HCT116 (cell line): ENCODE measurements around the gene SLC1A4. TPM values are rescaled to one million over a fixed set of nuclear protein-coding genes. Genes with fewer than 3 reads are reported as not detected.

Experiments used
- ATAC-seq: fragments of 200-7000 bp; cut with Tn5 transposase; 2 replicates; pipeline ENCODE4 v1.9.1; 2020; ENCODE audit warnings: mild to moderate bottlenecking, moderate library complexity
- BruUV-seq: library from RNA; stranded (reverse); fragments of 400-500 nt; replicated peaks from 2 replicates; lab custom pipeline; 2021; lab: Mats Ljungman, UMichigan
- CTCF ChIA-PET: fragments of 300-600 bp; sonication (Branson Sonifier 250); formaldehyde crosslinking; loops from one replicate; lab custom pipeline; 2021; ENCODE audit warnings: antibody characterized with exemption; lab: Charles Lee
- POLR2A ChIA-PET: fragments of 300-600, 350-600 bp; sonication (Branson Sonifier 250); formaldehyde crosslinking; loops from one replicate; lab custom pipeline; 2021; ENCODE audit warnings: antibody characterized with exemption; lab: Charles Lee
- RAD21 ChIA-PET, 2 experiments: fragments of 300-600 bp; sonication (Branson Sonifier 250); formaldehyde crosslinking; loops; one replicate each; lab custom pipeline; 2023; ENCODE audit warnings: low total read pairs in 2 of 2; ENCODE audit not compliant: uncharacterized antibody in 2 of 2, unreplicated experiment in 2 of 2, low non-redundant PET in 1 of 2; lab: Charles Lee
- DNase-seq: peaks from one replicate; pipeline ENCODE4 v3.0.0-alpha.2; 2010; ENCODE audit warnings: low read depth, low spot score
- H2AFZ ChIP-seq: fragments of 200-600 bp; shearing (Covaris generic), sonication (generic); 2 replicates; pipeline ENCODE4 v1.6.1; 2017; ENCODE audit warnings: low read depth, mixed run types, mixed read lengths, antibody characterized with exemption, low read length; ENCODE audit not compliant: poor library complexity, severe bottlenecking
- H3K27ac ChIP-seq: 2 replicates; pipeline ENCODE4 v1.5.1; 2012; ENCODE audit warnings: low read depth, low read length
- H3K27me3 ChIP-seq: fragments of 200-600 bp; sonication (generic); 2 replicates; pipeline ENCODE4 v1.6.1; 2016; ENCODE audit warnings: mixed run types, low read length, mixed read lengths; ENCODE audit not compliant: insufficient read depth
- H3K36me3 ChIP-seq, 2 experiments: fragments of 200-500 bp in 1 of 2; fragments of 200-600 bp in 1 of 2; sonication (Bioruptor generic) in 1 of 2; sonication (generic) in 1 of 2; 2 replicates each; pipeline versions ENCODE4 v1.5.1 to v1.6.1; 2014 to 2016; ENCODE audit warnings: low read length in 2 of 2, inconsistent platforms in 1 of 2, mixed read lengths in 1 of 2, mixed run types in 1 of 2; ENCODE audit not compliant: insufficient read depth in 2 of 2, control insufficient read depth in 1 of 2
- H3K4me1 ChIP-seq, 2 experiments: fragments of 200-600 bp in 1 of 2; sonication (generic) in 1 of 2; 2 replicates each; pipeline versions ENCODE4 v1.5.1 to v1.6.1; 2012 to 2017; ENCODE audit warnings: low read length in 2 of 2, inconsistent platforms in 1 of 2, mild to moderate bottlenecking in 1 of 2, mixed read lengths in 1 of 2, mixed run types in 1 of 2, moderate library complexity in 1 of 2; ENCODE audit not compliant: insufficient read depth in 2 of 2, control insufficient read depth in 1 of 2
- H3K4me2 ChIP-seq: fragments of 200-600 bp; sonication (generic); 2 replicates; pipeline ENCODE4 v1.6.1; 2017; ENCODE audit warnings: mixed run types, low read length, mixed read lengths
- H3K4me3 ChIP-seq, 2 experiments: fragments of 200-600 bp in 1 of 2; sonication (generic) in 1 of 2; replicated peaks in 1 of 2; 2 replicates each; pipeline ENCODE4 v1.5.1; 2011 to 2016; ENCODE audit warnings: low read length in 2 of 2, control low read depth in 1 of 2, low read depth in 1 of 2, mild to moderate bottlenecking in 1 of 2, mixed read lengths in 1 of 2, mixed run types in 1 of 2
- H3K79me2 ChIP-seq: fragments of 200-600 bp; sonication (generic); 2 replicates; pipeline ENCODE4 v1.6.1; 2017; ENCODE audit warnings: mild to moderate bottlenecking, mixed run types, low read length, moderate library complexity, mixed read lengths; ENCODE audit not compliant: insufficient read depth
- H3K9ac ChIP-seq: fragments of 200-600 bp; sonication (generic); 2 replicates; pipeline ENCODE4 v1.6.1; 2016; ENCODE audit warnings: low read length, mixed read lengths
- H3K9me2 ChIP-seq: fragments of 200-600 bp; sonication (generic), shearing (Covaris generic); 2 replicates; pipeline ENCODE4 v1.6.1; 2017; ENCODE audit warnings: mixed run types, mild to moderate bottlenecking, moderate library complexity; ENCODE audit not compliant: insufficient read depth
- H3K9me3 ChIP-seq, 2 experiments: fragments of 200-500 bp in 1 of 2; fragments of 200-600 bp in 1 of 2; sonication (Bioruptor generic) in 1 of 2; sonication (generic) in 1 of 2; 2 replicates each; pipeline ENCODE4 v1.6.1; 2014 to 2017; ENCODE audit warnings: low read length in 2 of 2, mixed read lengths in 2 of 2, inconsistent platforms in 1 of 2, low read depth in 1 of 2, mild to moderate bottlenecking in 1 of 2, mixed run types in 1 of 2, moderate library complexity in 1 of 2; ENCODE audit not compliant: control insufficient read depth in 1 of 2, insufficient read depth in 1 of 2
- H4K20me1 ChIP-seq: fragments of 200-600 bp; sonication (generic), shearing (Covaris generic); 2 replicates; pipeline ENCODE4 v1.6.1; 2017; ENCODE audit warnings: mixed run types, mild to moderate bottlenecking, moderate library complexity; ENCODE audit not compliant: insufficient read depth
- CEBPB ChIP-seq: IDR thresholded peaks from 2 replicates; pipeline ENCODE4 v1.6.1; 2012; ENCODE audit warnings: low read depth
- CTCF ChIP-seq, 3 experiments: fragments of 200-600 bp in 1 of 3; sonication (generic) in 1 of 3; IDR thresholded peaks in 2 of 3; conservative IDR thresholded peaks in 1 of 3; 2 replicates each; pipeline ENCODE4 v1.5.1; 2012 to 2017; ENCODE audit warnings: low read depth in 2 of 3, low read length in 2 of 3, antibody characterized with exemption in 1 of 3, borderline replicate concordance in 1 of 3, control low read depth in 1 of 3, mild to moderate bottlenecking in 1 of 3, mixed read lengths in 1 of 3, mixed run types in 1 of 3, moderate library complexity in 1 of 3; ENCODE audit not compliant: insufficient read depth in 1 of 3
- EZH2 ChIP-seq: fragments of 200-600 bp; sonication (generic); IDR thresholded peaks from 2 replicates; pipeline ENCODE4 v1.6.1; 2017; ENCODE audit warnings: antibody characterized with exemption, mixed run types
- EZH2phosphoT487 ChIP-seq: fragments of 200-600 bp; IDR thresholded peaks from 2 replicates; pipeline ENCODE4 v1.6.1; 2018; ENCODE audit warnings: antibody characterized with exemption, borderline replicate concordance
- JUND ChIP-seq: IDR thresholded peaks from 2 replicates; pipeline ENCODE4 v1.6.1; 2012
- RAD21 ChIP-seq: IDR thresholded peaks from 2 replicates; pipeline ENCODE4 v1.6.1; 2012; ENCODE audit warnings: low read depth, mild to moderate bottlenecking
- SRF ChIP-seq: IDR thresholded peaks from 2 replicates; pipeline ENCODE4 v1.6.1; 2012; ENCODE audit warnings: low read depth
- TCF7L2 ChIP-seq: IDR thresholded peaks from 2 replicates; pipeline ENCODE4 v1.7.0; 2011; ENCODE audit warnings: borderline replicate concordance, inconsistent platforms; ENCODE audit not compliant: insufficient read depth, insufficient read length; ENCODE audit errors: extremely low read depth
- YY1 ChIP-seq: IDR thresholded peaks from 2 replicates; pipeline ENCODE4 v1.6.1; 2011; ENCODE audit warnings: low read length, low read depth, moderate library complexity, mild to moderate bottlenecking; ENCODE audit not compliant: insufficient replicate concordance; ENCODE audit errors: extremely low read depth
- intact Hi-C: fragments of 100-400 bp; cut with micrococcal nuclease; formaldehyde crosslinking; loops from 2 replicates; pipeline ENCODE4 v1.10.0; 2022
- total RNA-seq: library from RNA; stranded (reverse); gene quantifications from one replicate; pipeline ENCODE4 v1.2.1, GENCODE V29; 2021; ENCODE audit not compliant: unreplicated experiment
- TF ChIP-seq, protein P1 (sequence below): IDR thresholded peaks from 2 replicates; pipeline ENCODE4 v1.6.1; 2011; ENCODE audit warnings: mild to moderate bottlenecking, low read length, moderate library complexity; ENCODE audit not compliant: insufficient replicate concordance; ENCODE audit errors: extremely low read depth

Gene SLC1A4
- total RNA-seq, 1 experiment from 2014 or later = 9.2 TPM

DNA sequence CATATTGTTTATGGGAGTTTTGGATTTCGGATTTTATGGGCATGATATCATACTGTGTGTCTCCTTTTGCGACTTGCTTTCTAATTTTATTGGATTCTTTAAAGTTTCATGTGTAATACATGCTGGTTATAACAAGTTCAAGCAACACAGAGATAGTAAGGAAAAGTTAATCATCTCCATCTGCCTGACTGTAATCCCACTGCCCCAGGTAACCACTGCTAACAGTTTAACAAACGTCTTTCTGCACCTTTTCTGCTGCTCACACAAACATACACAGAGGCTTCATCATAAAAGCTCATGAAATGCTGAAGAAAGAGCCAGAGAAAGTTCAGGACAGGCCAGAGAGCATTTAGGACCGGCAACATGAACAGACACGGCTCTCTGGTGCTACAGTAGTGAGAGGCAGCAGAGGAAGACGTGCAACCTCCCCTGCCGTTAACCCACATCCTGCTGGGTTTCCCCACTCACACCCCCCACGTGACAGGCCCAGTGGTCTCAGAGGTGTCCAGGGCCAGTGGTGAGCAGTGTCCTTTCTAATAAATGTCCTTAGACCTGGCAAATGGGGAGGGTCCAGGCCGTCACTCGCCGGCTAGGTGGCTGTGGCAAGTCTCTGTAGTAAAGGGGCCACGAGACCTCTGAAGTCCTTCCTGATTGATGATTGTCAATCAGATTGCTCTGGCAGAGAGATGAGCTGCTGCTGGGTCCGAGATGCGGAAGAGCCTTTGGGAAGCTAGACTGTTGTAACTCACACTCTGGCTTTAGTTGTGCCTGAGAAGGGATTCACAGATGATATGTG, 43.0 kb upstream of the SLC1A4 start:
- H3K79me2 ChIP-seq = no peaks in the 10 kb centered on the region

GRCh38 chr2:64946769-64947247, 42.4 kb upstream of the SLC1A4 start:
- no peaks in the 10 kb centered on the region for H3K9me3 ChIP-seq
- H3K27me3 ChIP-seq = no peaks in the 10 kb centered on the region
- H3K9ac ChIP-seq = no peak overlapping the region
- no peaks in the 10 kb centered on the region for H3K79me2 ChIP-seq
- no peak overlapping the region for H3K4me3 ChIP-seq
- no peak overlapping the region for H3K4me2 ChIP-seq
- H3K27ac ChIP-seq = no peak overlapping the region
- no peaks in the 10 kb centered on the region for H3K4me1 ChIP-seq
- ChIA-PET RAD21 (no interaction called here), POLR2A (no interaction called here), CTCF (interaction anchor here (1.2 kb wide), 1 partner anchor 29 kb away, joined by 3 read pairs; no protein-coding TSS in a partner anchor)
- H3K36me3 ChIP-seq = no peaks in the 10 kb centered on the region
- intact Hi-C loops = no loop called here
- no peak overlapping the region for H2AFZ ChIP-seq
- no peak for DNase-seq
- BruUV-seq = no TSS peak
- H3K9me2 ChIP-seq = no peaks in the 10 kb centered on the region
- ATAC-seq = no peak
- no peaks in the 10 kb centered on the region for H4K20me1 ChIP-seq
- TF ChIP-seq RAD21 (no peak), SRF (no peak), TCF7L2 (no peak), EZH2 (no peak), CTCF (IDR thresholded peaks at IDR 0.05 in 2 of 3, conservative IDR thresholded peaks at IDR 0.05 in 1 of 3; ENCODE audit: borderline replicate concordance in 1 of 3, insufficient read depth in 1 of 3, low read depth in 2 of 3, low read length in 2 of 3) (no peak), YY1 (no peak), JUND (no peak), CEBPB (no peak)
- TF ChIP-seq, protein P1, sequence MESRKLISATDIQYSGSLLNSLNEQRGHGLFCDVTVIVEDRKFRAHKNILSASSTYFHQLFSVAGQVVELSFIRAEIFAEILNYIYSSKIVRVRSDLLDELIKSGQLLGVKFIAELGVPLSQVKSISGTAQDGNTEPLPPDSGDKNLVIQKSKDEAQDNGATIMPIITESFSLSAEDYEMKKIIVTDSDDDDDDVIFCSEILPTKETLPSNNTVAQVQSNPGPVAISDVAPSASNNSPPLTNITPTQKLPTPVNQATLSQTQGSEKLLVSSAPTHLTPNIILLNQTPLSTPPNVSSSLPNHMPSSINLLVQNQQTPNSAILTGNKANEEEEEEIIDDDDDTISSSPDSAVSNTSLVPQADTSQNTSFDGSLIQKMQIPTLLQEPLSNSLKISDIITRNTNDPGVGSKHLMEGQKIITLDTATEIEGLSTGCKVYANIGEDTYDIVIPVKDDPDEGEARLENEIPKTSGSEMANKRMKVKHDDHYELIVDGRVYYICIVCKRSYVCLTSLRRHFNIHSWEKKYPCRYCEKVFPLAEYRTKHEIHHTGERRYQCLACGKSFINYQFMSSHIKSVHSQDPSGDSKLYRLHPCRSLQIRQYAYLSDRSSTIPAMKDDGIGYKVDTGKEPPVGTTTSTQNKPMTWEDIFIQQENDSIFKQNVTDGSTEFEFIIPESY = no peak

More for the DNA sequence above, 43.0 kb upstream of the SLC1A4 start:
- H3K9ac ChIP-seq = no peak overlapping the region
- BruUV-seq = no TSS peak
- no peaks in the 10 kb centered on the region for H4K20me1 ChIP-seq
- H2AFZ ChIP-seq = no peak overlapping the region
- no peak for TF ChIP-seq TCF7L2
- TF ChIP-seq EZH2phosphoT487 = no peak
- ATAC-seq (no peak), DNase-seq (no peak)
- no peaks in the 10 kb centered on the region for H3K9me2 ChIP-seq
- no peaks in the 10 kb centered on the region for H3K4me1 ChIP-seq
- H3K9me3 ChIP-seq = no peaks in the 10 kb centered on the region
- no peaks in the 10 kb centered on the region for H3K27me3 ChIP-seq
- no peak overlapping the region for H3K4me2 ChIP-seq
- no peak overlapping the region for H3K4me3 ChIP-seq
- H3K27ac ChIP-seq = no peak overlapping the region
- ChIA-PET POLR2A (no interaction called here), RAD21 (no interaction called here), CTCF (interaction anchor here (1.2 kb wide), 1 partner anchor 28 kb away, joined by 3 read pairs; no protein-coding TSS in a partner anchor)
- intact Hi-C loops = no loop called here
- no peaks in the 10 kb centered on the region for H3K36me3 ChIP-seq
